ENCODE data around the gene CLDN16. TPM values are rescaled to one million over a fixed set of nuclear protein-coding genes. Genes with fewer than 3 reads are reported as not detected.

CLDN16 gene
- total and polyA plus RNA-seq, 2 donors (not counting 1 experiment from before 2014, with no cell fraction given) = not detected

- DNase-seq (no peak), ATAC-seq (ENCODE audit: low read depth) (no peak)
- TF ChIP-seq EZH2 (IDR thresholded peaks at IDR 0.05; ENCODE audit: borderline replicate concordance, insufficient read depth, low read depth, low read length, poor library complexity, severe bottlenecking) = no peak
- TF ChIP-seq CTCF (IDR thresholded peaks at IDR 0.05) = no peak
- H3K4me3 Mint-ChIP-seq = no peak overlapping the region
- Histone ChIP-seq H3K4me3 (ENCODE audit: control extremely low read depth in 1 of 5, extremely low read depth in 1 of 5, insufficient read depth in 1 of 5, low read depth in 2 of 5, low read length in 4 of 5) (no peak overlapping the region), H3K9ac (ENCODE audit: low read length) (no peak overlapping the region), H3K27ac (ENCODE audit: low read length in 2 of 2) (no peak overlapping the region), H2AFZ (ENCODE audit: insufficient read depth, low read depth, low read length, poor library complexity, severe bottlenecking) (no peak overlapping the region), H3K36me3 (replicated peaks in 1 of 2; ENCODE audit: control extremely low read depth in 1 of 2, control insufficient read depth in 1 of 2, extremely low read depth in 1 of 2, insufficient read depth in 2 of 2, low read length in 1 of 2) (no peaks in the 10 kb centered on the region), H3K79me2 (ENCODE audit: control insufficient read depth, insufficient read depth, low read length) (no peaks in the 10 kb centered on the region), H4K20me1 (ENCODE audit: control insufficient read depth, insufficient read depth, low read length, poor library complexity, severe bottlenecking) (no peaks in the 10 kb centered on the region), H3K4me2 (replicated peaks; ENCODE audit: low read depth, low read length, poor library complexity, severe bottlenecking) (no peak overlapping the region), H3K4me1 (ENCODE audit: control insufficient read depth in 2 of 2, insufficient read depth in 2 of 2, low read length in 2 of 2) (no peaks in the 10 kb centered on the region), H3K9me3 (ENCODE audit: control extremely low read depth in 1 of 3, control insufficient read depth in 2 of 3, insufficient read depth in 1 of 3, low read length in 2 of 3) (no peaks in the 10 kb centered on the region), H3K27me3 (replicated peaks in 1 of 4; ENCODE audit: control extremely low read depth in 1 of 4, control insufficient read depth in 3 of 4, insufficient read depth in 4 of 4, low read length in 3 of 4) (no peaks in the 10 kb centered on the region)
- no peak overlapping the region for H3K27ac Mint-ChIP-seq
- ChIA-PET CTCF (no interaction called here), POLR2A (no interaction called here)
- no peaks in the 10 kb centered on the region for H3K4me1 Mint-ChIP-seq
- intact Hi-C loops (cut with micrococcal nuclease) = no loop called here
- H3K27me3 Mint-ChIP-seq = peaks cover 17% of the 10 kb centered on the region
- WGBS (ENCODE audit: insufficient coverage) = 0% methylated on average over 1 of the region's 6 CpGs
- no peaks in the 10 kb centered on the region for H3K9me3 Mint-ChIP-seq (ENCODE audit: insufficient read depth)
These were observed 58.8 kb downstream of the CLDN16 start for GRCh38 chr3:190446573-190447279.

GRCh38 chr3:190448256-190448655, 60.3 kb downstream of the CLDN16 start:
- no peak overlapping the region for H3K4me2 ChIP-seq (replicated peaks; ENCODE audit: low read depth, low read length, poor library complexity, severe bottlenecking)
- H3K4me1 ChIP-seq (ENCODE audit: control insufficient read depth in 2 of 2, insufficient read depth in 2 of 2, low read length in 2 of 2) = no peaks in the 10 kb centered on the region
- no peaks in the 10 kb centered on the region for H3K9me3 Mint-ChIP-seq (ENCODE audit: insufficient read depth)
- no peak overlapping the region for H3K9ac ChIP-seq (ENCODE audit: low read length)
- H3K9me3 ChIP-seq (ENCODE audit: control extremely low read depth in 1 of 3, control insufficient read depth in 2 of 3, insufficient read depth in 1 of 3, low read length in 2 of 3) = no peaks in the 10 kb centered on the region
- ATAC-seq (ENCODE audit: low read depth) = no peak
- H3K27ac Mint-ChIP-seq = no peak overlapping the region
- H3K4me1 Mint-ChIP-seq = no peaks in the 10 kb centered on the region
- TF ChIP-seq CTCF (IDR thresholded peaks at IDR 0.05) (no peak), EZH2 (IDR thresholded peaks at IDR 0.05; ENCODE audit: borderline replicate concordance, insufficient read depth, low read depth, low read length, poor library complexity, severe bottlenecking) (no peak)
- no peak for DNase-seq
- H4K20me1 ChIP-seq (ENCODE audit: control insufficient read depth, insufficient read depth, low read length, poor library complexity, severe bottlenecking) = no peaks in the 10 kb centered on the region
- no peaks in the 10 kb centered on the region for H3K36me3 ChIP-seq (replicated peaks in 1 of 2; ENCODE audit: control extremely low read depth in 1 of 2, control insufficient read depth in 1 of 2, extremely low read depth in 1 of 2, insufficient read depth in 2 of 2, low read length in 1 of 2)
- WGBS (ENCODE audit: insufficient coverage) = no CpG with 5 or more reads among the region's 2 CpGs
- POLR2A ChIA-PET = no interaction called here
- H3K27me3 Mint-ChIP-seq = peaks cover 17% of the 10 kb centered on the region
- intact Hi-C loops (cut with micrococcal nuclease) = no loop called here
- H2AFZ ChIP-seq (ENCODE audit: insufficient read depth, low read depth, low read length, poor library complexity, severe bottlenecking) = no peak overlapping the region
- H3K27me3 ChIP-seq (replicated peaks in 1 of 4; ENCODE audit: control extremely low read depth in 1 of 4, control insufficient read depth in 3 of 4, insufficient read depth in 4 of 4, low read length in 3 of 4) = no peaks in the 10 kb centered on the region
- no peak overlapping the region for H3K4me3 ChIP-seq (ENCODE audit: control extremely low read depth in 1 of 5, extremely low read depth in 1 of 5, insufficient read depth in 1 of 5, low read depth in 2 of 5, low read length in 4 of 5)
- no peaks in the 10 kb centered on the region for H3K79me2 ChIP-seq (ENCODE audit: control insufficient read depth, insufficient read depth, low read length)
- no peak overlapping the region for H3K4me3 Mint-ChIP-seq
- CTCF ChIA-PET = no interaction called here
- H3K27ac ChIP-seq (ENCODE audit: low read length in 2 of 2) = no peak overlapping the region

Measured in B cell (primary cell).